PC-9 (cell line): ENCODE data around the gene DRICH1. TPM values are rescaled to one million over a fixed set of nuclear protein-coding genes. Genes with fewer than 3 reads are reported as not detected.

Source experiments
- BruUV-seq: library from RNA; stranded (reverse); fragments of 400-500 nt; replicated peaks from 2 replicates; lab custom pipeline; 2021; lab: Mats Ljungman, UMichigan
- CTCF ChIA-PET: fragments of 300-600 bp; sonication (Branson Sonifier 250); formaldehyde crosslinking; loops from one replicate; lab custom pipeline; 2022; ENCODE audit warnings: antibody characterized with exemption; lab: Charles Lee
- POLR2A ChIA-PET: fragments of 300-600 bp; sonication (Branson Sonifier 250); formaldehyde crosslinking; loops from one replicate; lab custom pipeline; 2022; ENCODE audit warnings: antibody characterized with exemption; ENCODE audit not compliant: unreplicated experiment; lab: Charles Lee
- DNase-seq, 2 experiments: peaks; one replicate each; pipeline versions ENCODE4 v3.0.0 to v3.0.0-alpha.2; 2015 to 2022; ENCODE audit warnings: mixed read lengths in 1 of 2
- H2AFZ ChIP-seq: fragments of 200-600 bp; sonication (generic); 2 replicates; pipeline ENCODE4 v1.8.1; 2017; ENCODE audit warnings: antibody characterized with exemption
- H3F3A ChIP-seq: fragments of 200-600 bp; sonication (generic); 2 replicates; pipeline ENCODE4 v1.8.1; 2017; ENCODE audit warnings: antibody characterized with exemption, mild to moderate bottlenecking, low read depth; ENCODE audit not compliant: insufficient read depth
- H3K27ac ChIP-seq: fragments of 200-600 bp; sonication (generic); 2 replicates; pipeline ENCODE4 v1.6.1; 2016; ENCODE audit warnings: mixed run types
- H3K27me3 ChIP-seq: fragments of 200-600 bp; sonication (generic); 2 replicates; pipeline ENCODE4 v1.6.1; 2016; ENCODE audit warnings: low read depth, mixed run types; ENCODE audit not compliant: insufficient read depth
- H3K36me3 ChIP-seq: fragments of 200-600 bp; sonication (generic); 2 replicates; pipeline ENCODE4 v1.6.1; 2016; ENCODE audit warnings: low read depth, mixed run types
- H3K4me1 ChIP-seq: fragments of 200-600 bp; sonication (generic); replicated peaks from 2 replicates; pipeline ENCODE4 v1.6.1; 2016; ENCODE audit warnings: mixed run types; ENCODE audit not compliant: insufficient read depth
- H3K4me2 ChIP-seq: fragments of 200-600 bp; sonication (generic); 2 replicates; pipeline ENCODE4 v1.6.1; 2017; ENCODE audit warnings: mixed run types
- H3K4me3 ChIP-seq: fragments of 200-600 bp; sonication (generic); 2 replicates; pipeline ENCODE4 v1.6.1; 2016; ENCODE audit warnings: mixed run types
- H3K79me2 ChIP-seq: fragments of 200-600 bp; sonication (generic); 2 replicates; pipeline ENCODE4 v1.6.1; 2017; ENCODE audit warnings: low read depth, mixed run types
- H3K9me2 ChIP-seq: fragments of 200-600 bp; sonication (generic); 2 replicates; pipeline ENCODE4 v1.8.1; 2017; ENCODE audit warnings: mild to moderate bottlenecking; ENCODE audit not compliant: insufficient read depth
- H3K9me3 ChIP-seq: fragments of 200-600 bp; sonication (generic); 2 replicates; pipeline ENCODE4 v1.8.1; 2016; ENCODE audit warnings: low read depth; ENCODE audit not compliant: insufficient read depth
- H4K20me1 ChIP-seq: fragments of 200-600 bp; sonication (generic); 2 replicates; pipeline ENCODE4 v1.8.1; 2017; ENCODE audit not compliant: insufficient read depth
- CTCF ChIP-seq: fragments of 200-600 bp; sonication (generic); conservative IDR thresholded peaks from 2 replicates; pipeline ENCODE4 v1.6.1; 2017; ENCODE audit warnings: mixed run types, antibody characterized with exemption, mild to moderate bottlenecking, moderate library complexity
- EZH2 ChIP-seq: fragments of 200-600 bp; sonication (generic); IDR thresholded peaks from 2 replicates; pipeline ENCODE4 v1.8.0; 2017; ENCODE audit warnings: antibody characterized with exemption, low read depth
- intact Hi-C: fragments of 100-400 bp; cut with micrococcal nuclease; formaldehyde crosslinking; loops from one replicate; pipeline ENCODE4 v1.10.0; 2022; ENCODE audit not compliant: unreplicated experiment
- total RNA-seq: library from RNA; stranded (reverse); gene quantifications from 2 replicates; pipeline ENCODE4 v1.2.3, GENCODE V29; 2021

DRICH1 gene
- total RNA-seq, 1 experiment from 2014 or later = 0.57 TPM

DNA sequence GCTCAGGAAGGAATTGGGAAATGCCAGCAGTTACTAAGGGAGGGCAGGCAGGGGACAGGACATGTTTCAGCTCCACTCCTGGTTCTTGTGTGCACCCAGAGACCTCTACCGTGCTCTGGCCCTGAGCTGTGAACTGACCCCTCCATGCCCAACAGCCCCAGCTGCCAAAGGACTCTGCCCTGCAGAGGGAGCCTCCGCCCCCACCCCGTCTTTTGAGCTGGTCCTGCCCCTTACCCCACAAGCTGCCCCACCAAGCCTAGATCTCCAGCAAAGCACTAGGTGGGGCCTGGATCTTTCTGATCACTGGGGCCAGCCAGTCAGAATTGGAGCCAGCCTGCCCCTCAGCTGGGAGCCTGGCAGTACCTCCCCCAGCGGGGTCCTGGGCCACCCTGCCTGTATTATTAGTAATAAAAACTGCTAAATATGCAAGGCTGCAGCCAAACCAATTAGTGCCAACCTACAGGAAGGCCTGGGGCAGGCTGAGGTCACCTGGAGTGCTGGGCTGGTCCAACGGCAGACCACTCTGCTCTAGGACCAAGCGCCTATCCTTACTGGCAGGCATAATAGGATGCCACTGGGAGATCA, 23.9 kb upstream of the DRICH1 start:
- Histone ChIP-seq H3K4me1 (no peaks in the 10 kb centered on the region), H3K4me3 (no peak overlapping the region), H3K27ac (no peak overlapping the region), H4K20me1 (no peaks in the 10 kb centered on the region), H3K9me3 (no peaks in the 10 kb centered on the region), H3K9me2 (no peaks in the 10 kb centered on the region), H3F3A (no peaks in the 10 kb centered on the region), H3K27me3 (no peaks in the 10 kb centered on the region), H2AFZ (no peak overlapping the region), H3K79me2 (no peaks in the 10 kb centered on the region), H3K36me3 (no peaks in the 10 kb centered on the region), H3K4me2 (no peak overlapping the region)
- POLR2A ChIA-PET = no interaction called here
- TF ChIP-seq EZH2 (no peak), CTCF (no peak)
- DNase-seq = no peak
- CTCF ChIA-PET = no interaction called here
- BruUV-seq = no TSS peak
- intact Hi-C loops = no loop called here

DNA sequence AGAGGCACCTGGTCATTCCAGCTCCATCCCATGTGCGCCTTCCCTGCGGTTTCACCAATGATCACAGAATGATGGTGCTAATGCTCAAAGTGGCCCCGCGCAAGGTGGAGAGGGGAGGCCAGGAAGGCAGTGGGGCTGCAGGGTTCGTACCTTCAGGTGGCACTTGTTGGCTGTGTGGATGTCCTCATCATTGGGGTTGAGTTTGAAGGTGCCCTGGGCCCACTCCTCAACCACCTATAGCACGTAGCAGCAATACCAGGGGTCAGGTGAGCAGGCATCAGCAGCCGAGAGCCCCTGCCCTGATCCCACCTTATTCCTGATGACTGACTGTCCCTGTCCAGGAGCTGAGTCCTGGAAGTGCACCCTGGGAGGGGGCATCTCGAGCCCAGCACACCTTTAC, 20.6 kb upstream of the DRICH1 start:
- ChIA-PET CTCF (no interaction called here), POLR2A (no interaction called here)
- no peaks in the 10 kb centered on the region for H3K9me2 ChIP-seq
- TF ChIP-seq EZH2 = no peak
- H3K27ac ChIP-seq = no peak overlapping the region
- no peaks in the 10 kb centered on the region for H3K79me2 ChIP-seq
- no peaks in the 10 kb centered on the region for H3K9me3 ChIP-seq
- no peak overlapping the region for H3K4me3 ChIP-seq
- DNase-seq = no peak
- H2AFZ ChIP-seq = no peak overlapping the region
- H3K27me3 ChIP-seq = no peaks in the 10 kb centered on the region
- no peaks in the 10 kb centered on the region for H3K36me3 ChIP-seq
- H4K20me1 ChIP-seq = no peaks in the 10 kb centered on the region
- no peaks in the 10 kb centered on the region for H3K4me1 ChIP-seq
- H3F3A ChIP-seq = no peaks in the 10 kb centered on the region
- no TSS peak for BruUV-seq
- H3K4me2 ChIP-seq = no peak overlapping the region
- intact Hi-C loops = no loop called here

GRCh38 chr22:23652286-23652685, 20.2 kb upstream of the DRICH1 start:
- Histone ChIP-seq H3F3A (no peaks in the 10 kb centered on the region), H3K79me2 (no peaks in the 10 kb centered on the region), H3K27me3 (no peaks in the 10 kb centered on the region), H3K4me3 (no peak overlapping the region), H3K9me3 (no peaks in the 10 kb centered on the region), H4K20me1 (no peaks in the 10 kb centered on the region), H3K9me2 (no peaks in the 10 kb centered on the region), H3K36me3 (no peaks in the 10 kb centered on the region), H2AFZ (no peak overlapping the region), H3K4me2 (no peak overlapping the region), H3K4me1 (no peaks in the 10 kb centered on the region), H3K27ac (no peak overlapping the region)
- ChIA-PET CTCF (no interaction called here), POLR2A (no interaction called here)
- BruUV-seq = no TSS peak
- no peak for DNase-seq
- TF ChIP-seq EZH2 (no peak), CTCF (no peak)
- intact Hi-C loops = no loop called here

DNA sequence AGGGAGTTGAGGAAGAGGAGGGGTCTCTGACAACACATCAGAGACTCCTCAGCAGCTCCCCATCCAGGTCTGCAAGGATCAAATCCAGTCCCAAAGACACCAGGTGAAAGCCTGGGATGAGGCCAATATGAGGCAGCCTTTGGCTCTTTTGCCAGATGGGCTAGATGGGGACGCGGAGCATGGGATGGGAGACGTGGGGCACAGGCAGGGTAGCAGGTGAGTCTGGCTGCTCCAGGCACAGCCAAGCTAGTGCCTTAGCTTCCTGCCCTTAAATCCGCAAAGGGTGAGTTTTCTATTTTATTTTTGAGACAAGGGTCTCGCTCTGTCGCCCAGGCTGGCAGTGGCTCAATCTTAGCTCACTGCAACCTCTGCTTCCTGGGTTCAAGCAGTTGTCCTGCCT, 19.6 kb upstream of the DRICH1 start:
- Histone ChIP-seq H3K9me3 (no peaks in the 10 kb centered on the region), H4K20me1 (no peaks in the 10 kb centered on the region), H3K79me2 (no peaks in the 10 kb centered on the region), H3K4me3 (no peak overlapping the region), H3K4me2 (no peak overlapping the region), H3K36me3 (no peaks in the 10 kb centered on the region), H3K9me2 (no peaks in the 10 kb centered on the region), H3K4me1 (no peaks in the 10 kb centered on the region), H3F3A (no peaks in the 10 kb centered on the region), H3K27ac (no peak overlapping the region), H3K27me3 (no peaks in the 10 kb centered on the region), H2AFZ (no peak overlapping the region)
- POLR2A ChIA-PET = no interaction called here
- no TSS peak for BruUV-seq
- DNase-seq = no peak
- TF ChIP-seq EZH2 = no peak
- no peak for TF ChIP-seq CTCF
- intact Hi-C loops = no loop called here
- CTCF ChIA-PET = no interaction called here
